Stomach smooth muscle (tissue), 2 donors: ENCODE data around the gene FAM217A.
"Not testable (repeated sequence)": the region's sequence is repeated elsewhere in the genome, so short reads cannot be mapped to it uniquely, and the experiment has no call there.

Source experiments
- H3K27ac ChIP-seq: one replicate; pipeline ENCODE4 v1.7.0; 2013; ENCODE audit warnings: mild to moderate bottlenecking, low read length, inconsistent platforms
- H3K27me3 ChIP-seq, 2 donors: one replicate each; pipeline ENCODE4 v1.7.0; 2013; ENCODE audit warnings: low read length in 2 of 2; ENCODE audit not compliant: insufficient read depth in 2 of 2, control insufficient read depth in 1 of 2
- H3K36me3 ChIP-seq, 2 donors: one replicate each; pipeline ENCODE4 v1.7.0; 2013; ENCODE audit warnings: low read length in 2 of 2; ENCODE audit not compliant: control insufficient read depth in 2 of 2, insufficient read depth in 2 of 2
- H3K4me1 ChIP-seq: one replicate; pipeline ENCODE4 v1.7.0; 2013; ENCODE audit warnings: low read length; ENCODE audit not compliant: control insufficient read depth, insufficient read depth
- H3K4me3 ChIP-seq, 2 donors: one replicate each; pipeline ENCODE4 v1.7.0; 2013; ENCODE audit warnings: low read length in 2 of 2
- H3K9ac ChIP-seq, 2 donors: one replicate each; pipeline ENCODE4 v1.7.0; 2013; ENCODE audit warnings: low read length in 2 of 2, mild to moderate bottlenecking in 1 of 2
- H3K9me3 ChIP-seq, 2 donors: one replicate each; pipeline ENCODE4 v1.7.0; 2013; ENCODE audit warnings: low read length in 2 of 2; ENCODE audit not compliant: control insufficient read depth in 2 of 2
- donor health status: healthy.
- donor health status: Pancreatic carcinoma.

FAM217A gene

GRCh38 chr6:4078691-4079471 is at the start of gene FAM217A:
TSS of gene FAM217A (minus strand) at chr6:4079137. CDS start at chr6:4077414, 1,723 bp downstream.
- Histone ChIP-seq H3K4me3 (no peak within 1 kb of the TSS), H3K4me1 (no peaks in the 10 kb centered on the region), H3K27me3 (peaks cover 3 to 6% of the 10 kb centered on the region in 2 donors), H3K27ac (no peak within 1 kb of the TSS), H3K36me3 (no peaks in the 10 kb centered on the region), H3K9ac (no peak within 1 kb of the TSS), H3K9me3 (no peaks in the 10 kb centered on the region)

GRCh38 chr6:4128072-4128471 is 49.1 kb upstream of the FAM217A start:
- Histone ChIP-seq H3K9me3 (no peaks in the 10 kb centered on the region), H3K4me1 (no peaks in the 10 kb centered on the region), H3K4me3 (no peak overlapping the region), H3K27ac (no peak overlapping the region), H3K36me3 (peaks cover 44 to 61% of the 10 kb centered on the region in 2 donors), H3K9ac (no peak overlapping the region), H3K27me3 (no peaks in the 10 kb centered on the region)

DNA sequence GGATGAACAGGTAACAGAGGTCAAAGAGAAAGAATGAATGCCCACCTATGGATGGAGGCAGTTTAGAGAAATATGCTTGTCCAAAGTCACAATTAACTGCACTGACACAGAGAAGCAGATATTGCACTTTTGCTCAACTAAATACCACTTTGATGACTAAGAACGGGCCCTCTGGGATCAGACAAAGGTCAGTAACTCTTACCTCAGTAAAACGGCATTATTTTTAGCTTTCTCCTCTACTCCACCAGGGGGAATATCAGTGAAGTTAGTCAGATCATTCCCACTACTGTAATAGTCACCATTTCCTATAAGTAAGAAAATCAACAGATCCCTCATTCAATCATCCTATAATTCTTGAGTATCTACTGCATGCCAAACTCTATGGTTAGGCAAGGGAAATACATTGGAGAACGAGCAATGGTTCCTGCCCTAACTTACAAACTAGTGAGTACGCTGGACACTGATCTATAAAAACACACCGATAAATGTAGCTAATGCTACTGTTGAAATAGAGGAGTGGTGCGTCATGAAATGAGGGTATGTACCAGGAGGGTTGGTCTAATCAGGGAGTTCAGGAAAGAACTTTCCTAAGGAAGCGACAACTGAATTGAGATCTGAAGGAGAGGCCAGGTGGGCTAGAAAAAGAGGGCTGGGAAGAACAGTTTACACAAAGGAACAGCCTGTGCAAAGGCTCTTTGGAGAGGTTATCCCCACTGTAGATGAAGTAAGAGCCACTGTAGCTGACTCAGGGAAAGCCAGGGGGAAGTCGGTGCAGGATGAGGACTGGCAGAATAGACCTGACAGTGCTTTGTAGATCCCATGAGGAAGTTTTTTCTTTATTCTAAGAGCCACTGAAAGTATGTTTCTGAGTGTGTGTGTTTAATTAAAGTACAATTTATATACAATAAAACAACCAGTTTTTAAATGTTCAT is 47.3 kb upstream of the FAM217A start:
- Histone ChIP-seq H3K36me3 (peaks cover 51 to 64% of the 10 kb centered on the region in 2 donors), H3K9ac (no peak overlapping the region), H3K4me1 (no peaks in the 10 kb centered on the region), H3K27me3 (no peaks in the 10 kb centered on the region), H3K9me3 (no peaks in the 10 kb centered on the region), H3K27ac (no peak overlapping the region), H3K4me3 (no peak overlapping the region)

DNA sequence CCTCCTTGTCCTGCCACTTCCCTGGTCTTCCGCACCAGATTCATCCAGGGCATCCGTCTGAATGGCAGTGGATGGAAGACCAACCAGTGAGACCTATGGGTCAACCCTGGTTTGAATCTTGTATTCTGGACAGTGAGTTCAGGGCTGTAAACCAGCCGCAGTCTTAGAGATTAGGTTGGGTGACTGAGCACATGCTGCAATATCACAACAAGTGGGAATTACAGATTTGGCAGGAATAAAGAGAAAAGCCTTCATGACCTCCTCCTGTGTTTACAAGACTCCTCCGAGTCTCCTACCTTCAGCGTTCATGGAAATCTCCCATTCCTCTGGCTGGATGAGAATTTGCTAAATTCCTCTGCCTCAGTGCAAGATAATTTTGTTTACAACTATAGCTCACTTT is 46.6 kb upstream of the FAM217A start:
- no peak overlapping the region for H3K4me3 ChIP-seq
- H3K4me1 ChIP-seq, result no peaks in the 10 kb centered on the region
- H3K9ac ChIP-seq, result no peak overlapping the region
- H3K36me3 ChIP-seq, result peaks cover 55 to 64% of the 10 kb centered on the region in 2 donors
- no peaks in the 10 kb centered on the region for H3K9me3 ChIP-seq
- no peak overlapping the region for H3K27ac ChIP-seq
- no peaks in the 10 kb centered on the region for H3K27me3 ChIP-seq

DNA sequence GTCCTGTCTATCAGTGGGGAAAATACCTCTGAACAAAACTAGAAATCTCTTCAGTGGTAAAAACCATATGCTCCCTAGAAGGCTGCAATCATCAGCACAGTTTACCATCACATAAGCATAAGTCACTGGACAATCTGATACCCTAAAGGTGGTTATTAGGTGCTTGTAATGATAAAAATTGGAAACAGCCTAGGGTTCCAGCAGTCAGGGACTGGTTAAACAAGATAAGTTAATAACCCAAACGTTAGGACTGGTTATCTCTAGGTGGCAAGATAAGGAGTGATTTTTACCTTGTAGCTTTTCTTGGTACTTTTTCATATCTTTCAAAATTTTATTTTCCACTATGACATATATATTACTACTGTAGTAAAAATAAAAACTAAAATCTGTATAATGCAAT is 45.4 kb upstream of the FAM217A start:
- H3K36me3 ChIP-seq, result peaks cover 57 to 58% of the 10 kb centered on the region in 2 donors
- no peaks in the 10 kb centered on the region for H3K9me3 ChIP-seq
- H3K27ac ChIP-seq, result no peak overlapping the region
- H3K27me3 ChIP-seq, result no peaks in the 10 kb centered on the region
- no peaks in the 10 kb centered on the region for H3K4me1 ChIP-seq
- H3K9ac ChIP-seq, result no peak overlapping the region
- no peak overlapping the region for H3K4me3 ChIP-seq

DNA sequence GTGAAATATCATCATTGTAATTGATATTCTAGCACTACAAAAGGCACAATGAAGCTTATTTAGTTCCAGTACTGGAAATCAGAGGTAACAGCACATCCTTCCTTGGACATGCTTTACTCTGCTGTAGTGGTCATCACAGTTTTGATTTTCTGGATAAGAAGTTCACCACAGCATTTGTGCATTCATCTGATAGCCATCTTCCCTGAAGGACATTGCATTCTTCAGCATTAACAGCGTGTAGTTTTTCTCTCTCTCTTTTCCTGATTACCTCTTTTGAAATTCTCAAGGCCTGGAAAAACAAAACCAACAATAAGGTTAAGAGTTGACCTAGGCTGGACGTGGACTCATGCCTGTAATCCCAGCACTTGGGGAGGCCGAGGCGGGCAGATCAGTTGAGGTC is 36.8 kb upstream of the FAM217A start:
- Histone ChIP-seq H3K9me3 (no peaks in the 10 kb centered on the region), H3K27me3 (no peaks in the 10 kb centered on the region), H3K36me3 (peaks cover 34 to 40% of the 10 kb centered on the region in 2 donors), H3K4me3 (no peak overlapping the region), H3K27ac (no peak overlapping the region), H3K9ac (no peak overlapping the region), H3K4me1 (no peaks in the 10 kb centered on the region)

- no peak overlapping the region for H3K4me3 ChIP-seq
- no peak overlapping the region for H3K27ac ChIP-seq
- H3K4me1 ChIP-seq, result no peaks in the 10 kb centered on the region
- H3K9ac ChIP-seq, result no peak overlapping the region
- no peaks in the 10 kb centered on the region for H3K27me3 ChIP-seq
- H3K9me3 ChIP-seq, result no peaks in the 10 kb centered on the region
- peaks cover 27 to 30% of the 10 kb centered on the region in 2 donors for H3K36me3 ChIP-seq
These were observed 35.2 kb upstream of the FAM217A start for GRCh38 chr6:4114123-4114522.

GRCh38 chr6:4113649-4114048 is 34.7 kb upstream of the FAM217A start:
- no peak overlapping the region for H3K4me3 ChIP-seq
- H3K27ac ChIP-seq, result no peak overlapping the region
- H3K27me3 ChIP-seq, result no peaks in the 10 kb centered on the region
- no peaks in the 10 kb centered on the region for H3K4me1 ChIP-seq
- H3K36me3 ChIP-seq, result peaks cover 22 to 26% of the 10 kb centered on the region in 2 donors
- no peak overlapping the region for H3K9ac ChIP-seq
- no peaks in the 10 kb centered on the region for H3K9me3 ChIP-seq

GRCh38 chr6:4112366-4112765 is 33.4 kb upstream of the FAM217A start:
- Histone ChIP-seq H3K9me3 (no peaks in the 10 kb centered on the region), H3K27ac (no peak overlapping the region), H3K9ac (no peak overlapping the region), H3K36me3 (peaks cover 14 to 18% of the 10 kb centered on the region in 2 donors), H3K27me3 (no peaks in the 10 kb centered on the region), H3K4me3 (no peak overlapping the region), H3K4me1 (no peaks in the 10 kb centered on the region)

GRCh38 chr6:4109363-4109815 is 30.5 kb upstream of the FAM217A start:
- not testable (repeated sequence) for H3K4me1 ChIP-seq, H3K27ac ChIP-seq, H3K9me3 ChIP-seq, H3K36me3 ChIP-seq, H3K9ac ChIP-seq, H3K27me3 ChIP-seq, H3K4me3 ChIP-seq
